GM21576 (cell line): ENCODE measurements around the gene LRRC55.

Source experiments
- ATAC-seq: cut with Tn5 transposase; IDR thresholded peaks from one replicate; pipeline ENCODE4 v1.9.1; 2021; ENCODE audit warnings: mild to moderate bottlenecking, moderate library complexity; ENCODE audit not compliant: unreplicated experiment

The LRRC55 gene

DNA sequence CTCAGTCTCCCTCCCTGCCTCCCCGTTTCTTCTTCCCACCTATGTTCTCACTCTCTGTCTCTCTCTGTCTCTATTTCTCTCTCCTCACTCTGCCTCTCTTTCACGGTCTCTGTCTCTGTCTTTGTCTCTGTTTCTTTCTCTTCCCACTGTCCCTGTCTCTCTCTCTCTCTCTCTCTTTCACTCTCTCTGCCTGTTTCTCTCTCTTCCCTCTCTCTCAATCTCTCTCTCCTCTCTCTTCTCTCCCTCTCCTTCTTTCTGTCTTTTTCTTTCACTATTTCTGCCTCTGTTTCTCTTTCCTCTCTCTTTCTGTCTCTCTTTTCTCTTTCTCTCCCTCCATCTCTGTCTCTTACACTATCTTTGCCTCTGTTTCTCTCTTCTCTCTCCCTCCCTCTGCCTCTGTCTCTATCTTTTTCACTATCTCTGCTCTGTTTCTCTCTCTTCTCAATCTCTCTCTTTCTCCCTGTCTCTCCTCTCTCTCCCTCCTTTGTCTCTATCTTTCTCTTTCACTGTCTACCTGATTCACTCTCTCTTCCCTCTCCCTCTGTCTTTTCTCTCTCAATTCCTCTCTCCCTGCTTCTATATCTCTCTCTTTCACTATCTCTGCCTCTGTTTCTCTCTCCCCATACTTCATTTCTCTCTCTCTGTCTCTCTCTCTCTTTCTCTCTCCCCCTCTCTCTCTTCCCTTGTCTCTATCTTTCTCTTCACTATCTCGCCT is 49.9 kb downstream of the LRRC55 start:
- ATAC-seq: no peak

GRCh38 chr11:57233702-57234101 is 51.9 kb downstream of the LRRC55 start:
- no peak for ATAC-seq

DNA sequence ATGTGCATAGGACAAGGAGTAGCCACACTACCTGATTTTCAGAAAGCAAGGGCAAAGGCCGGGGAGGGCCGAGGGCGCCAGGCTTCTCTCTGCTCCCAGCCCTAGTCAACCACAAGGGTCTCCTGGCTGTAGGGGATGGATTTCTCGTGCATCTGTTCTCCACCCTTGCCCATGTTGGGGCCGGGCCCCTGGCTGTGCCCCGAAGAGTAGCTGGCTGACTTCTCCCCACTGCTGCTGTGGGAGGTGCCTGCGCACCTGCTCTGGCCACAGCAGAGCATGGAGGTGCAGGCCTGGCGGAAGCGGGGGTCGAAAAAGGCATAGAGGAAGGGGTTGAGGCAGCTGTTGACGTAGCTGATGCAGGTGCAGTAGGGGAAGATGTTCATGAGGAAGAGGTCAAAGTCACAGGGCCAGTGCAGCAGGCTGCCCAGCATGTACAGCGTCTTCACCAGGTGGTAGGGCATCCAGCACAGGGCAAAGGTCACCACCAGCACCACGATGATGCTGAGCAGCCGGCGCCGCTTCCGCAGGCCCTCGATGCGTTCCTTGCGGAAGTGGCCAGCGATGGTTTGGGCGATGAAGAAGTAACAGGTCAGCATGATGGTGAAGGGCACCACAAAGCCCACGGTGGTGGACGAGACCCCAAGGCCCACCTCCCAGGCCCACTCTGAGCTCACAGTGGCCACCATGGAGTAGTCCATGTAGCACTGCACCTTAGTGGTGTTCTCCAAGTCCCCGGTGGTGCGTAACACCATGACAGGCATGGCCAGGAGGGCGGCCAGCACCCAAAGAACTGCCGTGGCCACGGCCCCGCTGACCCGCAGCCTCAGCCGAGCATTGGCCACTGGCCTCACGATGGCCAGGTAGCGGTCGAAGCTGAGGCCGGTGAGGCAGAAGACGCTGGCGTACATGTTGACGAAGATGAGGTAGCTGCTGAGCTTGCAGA is 54.3 kb downstream of the LRRC55 start:
- no peak for ATAC-seq

GRCh38 chr11:57237204-57237681 is 55.5 kb downstream of the LRRC55 start, which contains the start of gene APLNR:
TSS of gene APLNR (minus strand) at chr11:57237250. CDS start at chr11:57237004, 246 bp downstream.
- no peak for ATAC-seq

DNA sequence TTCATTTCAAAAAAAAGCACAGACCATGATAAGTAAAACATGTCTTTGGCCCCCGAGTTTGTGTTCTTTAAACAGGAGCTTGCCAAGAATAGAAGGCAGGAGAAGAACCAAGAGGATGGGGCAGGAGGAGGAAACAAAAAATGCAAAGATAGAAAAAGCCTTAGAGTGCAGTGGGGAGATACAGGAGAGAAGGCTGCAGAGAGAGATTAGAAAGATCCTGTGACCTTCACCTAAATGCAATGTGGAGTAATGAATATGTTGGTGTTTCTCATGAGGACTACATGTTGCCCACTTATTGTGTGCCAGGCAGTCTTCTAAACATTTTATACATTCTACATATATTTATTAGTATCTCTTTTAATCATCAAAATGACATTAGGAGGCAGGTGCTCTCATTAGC is 57.6 kb downstream of the LRRC55 start:
- no peak for ATAC-seq

DNA sequence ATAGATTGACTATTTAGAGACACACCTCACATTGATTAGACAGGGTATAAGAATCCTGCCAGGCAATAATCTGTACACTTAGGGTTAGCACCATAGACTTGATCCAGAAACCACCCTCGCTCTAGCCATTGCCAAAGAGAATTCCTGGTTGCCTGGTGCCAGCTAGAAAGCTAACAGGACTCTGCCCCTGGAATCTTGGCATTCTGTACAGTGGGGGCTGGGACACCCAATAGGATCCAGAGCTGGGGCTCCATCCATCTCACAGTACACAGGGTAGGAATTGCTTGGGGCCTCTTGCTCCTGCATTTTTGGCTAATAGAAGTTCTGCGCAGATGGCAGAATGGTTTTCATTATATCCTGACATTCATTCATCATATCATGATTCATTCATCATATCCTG is 58.3 kb downstream of the LRRC55 start:
- ATAC-seq: no peak

DNA sequence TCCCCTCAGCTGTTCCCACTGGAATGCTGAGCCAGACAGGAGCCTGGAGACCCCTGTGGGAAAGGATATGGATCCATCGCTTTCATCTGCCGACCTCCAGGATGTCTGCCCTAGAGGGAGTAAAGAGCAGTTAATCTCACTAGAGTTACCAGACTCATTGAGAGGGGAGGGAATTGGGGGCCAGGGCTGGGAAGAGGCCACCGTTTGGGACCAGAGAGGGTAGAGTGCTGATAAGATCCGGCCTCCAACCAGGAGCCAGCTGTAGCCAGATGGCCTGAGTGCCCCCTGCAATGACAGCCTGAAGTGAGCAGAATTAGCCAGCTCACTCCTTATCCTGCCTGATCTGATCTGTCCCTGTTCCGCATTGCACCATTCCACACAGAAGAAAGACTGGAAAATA is 59.0 kb downstream of the LRRC55 start:
- no peak for ATAC-seq
